ENCODE results near the gene ANTXRL. TPM values are rescaled to one million over a fixed set of nuclear protein-coding genes. Genes with fewer than 3 reads are reported as not detected.
"Not testable (repeated sequence)": the region's sequence is repeated elsewhere in the genome, so short reads cannot be mapped to it uniquely, and the experiment has no call there.

The ANTXRL gene
- total and polyA plus RNA-seq, 8 donors = 0.15 TPM; not detected in 7

GRCh38 chr10:46310143-46310514, 23.3 kb downstream of the ANTXRL start:
- Histone ChIP-seq H3K27me3 (no peaks in the 10 kb centered on the region), H3K36me3 (no peaks in the 10 kb centered on the region), H3K27ac (no peak overlapping the region), H3K4me1 (no peaks in the 10 kb centered on the region), H3K9me3 (no peaks in the 10 kb centered on the region), H3K4me3 (no peak overlapping the region)
- DNase-seq (peak in 1 of 6 donors; percentile 41), FAIRE-seq (no peak), ATAC-seq (no peak)
- intact Hi-C loops (cut with DNase I) = no loop called here
- no peak for TF ChIP-seq CTCF (IDR thresholded peaks at IDR 0.05)
- 88 to 93% methylated on average over 3 to 4 of the region's 4 CpGs for WGBS, 2 donors

- intact Hi-C loops (cut with DNase I) = no loop called here
- Histone ChIP-seq H3K9me3 (no peaks in the 10 kb centered on the region), H3K4me1 (no peaks in the 10 kb centered on the region), H3K4me3 (no peak overlapping the region), H3K27me3 (no peaks in the 10 kb centered on the region), H3K27ac (no peak overlapping the region), H3K36me3 (no peaks in the 10 kb centered on the region)
- no peak for TF ChIP-seq CTCF (IDR thresholded peaks at IDR 0.05)
- no peak for FAIRE-seq
- 77 to 90% methylated on average over 6 of the region's 6 CpGs for WGBS, 2 donors
- peak in 1 of 6 donors; percentile 30 for DNase-seq
- ATAC-seq = no peak
Measured at GRCh38 chr10:46310851-46311250, 24.1 kb downstream of the ANTXRL start.

- peak in 1 of 6 donors; percentile 34 for DNase-seq
Measured at GRCh38 chr10:46311501-46311951, 24.7 kb downstream of the ANTXRL start.

GRCh38 chr10:46311961-46312431, 25.2 kb downstream of the ANTXRL start:
- DNase-seq = peak in 1 of 6 donors; percentile 31
- WGBS, 2 donors = 83 to 84% methylated on average over 9 of the region's 9 CpGs
- H3K36me3 ChIP-seq; H3K9me3 ChIP-seq; H3K4me1 ChIP-seq; intact Hi-C loops (cut with DNase I); H3K27ac ChIP-seq; FAIRE-seq; ATAC-seq; H3K4me3 ChIP-seq; H3K27me3 ChIP-seq: not testable (repeated sequence)

More at GRCh38 chr10:46311501-46311951, 24.7 kb downstream of the ANTXRL start:
- Histone ChIP-seq H3K36me3 (no peaks in the 10 kb centered on the region), H3K27me3 (no peaks in the 10 kb centered on the region), H3K4me3 (no peak overlapping the region), H3K27ac (no peak overlapping the region), H3K4me1 (no peaks in the 10 kb centered on the region), H3K9me3 (no peaks in the 10 kb centered on the region)
- ATAC-seq (no peak), FAIRE-seq (no peak)
- intact Hi-C loops (cut with DNase I) = no loop called here
- no peak for TF ChIP-seq CTCF (IDR thresholded peaks at IDR 0.05)
- WGBS, 2 donors = 78 to 84% methylated on average over 7 of the region's 7 CpGs

GRCh38 chr10:46312953-46313352, 26.2 kb downstream of the ANTXRL start:
- TF ChIP-seq CTCF (IDR thresholded peaks at IDR 0.05) = no peak
- Histone ChIP-seq H3K27ac (no peak overlapping the region), H3K4me3 (no peak overlapping the region), H3K36me3 (no peaks in the 10 kb centered on the region), H3K4me1 (no peaks in the 10 kb centered on the region), H3K9me3 (no peaks in the 10 kb centered on the region), H3K27me3 (no peaks in the 10 kb centered on the region)
- DNase-seq = peak in 1 of 6 donors; percentile 39
- 74 to 76% methylated on average over 3 of the region's 3 CpGs for WGBS, 2 donors
- intact Hi-C loops (cut with DNase I) = no loop called here
- ATAC-seq = no peak
- FAIRE-seq = no peak

Data from pancreas (tissue), 10 donors.